HepG2 (cell line): ENCODE data around the gene CFAP100. TPM values are rescaled to one million over a fixed set of nuclear protein-coding genes. Genes with fewer than 3 reads are reported as not detected.

Experiments
- ATAC-seq: fragments of 200-7000 bp; cut with Tn5 transposase; 3 replicates; pipeline ENCODE4 v1.9.1; 2020; ENCODE audit warnings: mild to moderate bottlenecking, moderate library complexity
- BruUV-seq: library from RNA; stranded (reverse); fragments of 400-500 nt; replicated peaks from 2 replicates; lab custom pipeline; 2021; lab: Mats Ljungman, UMichigan
- CTCF ChIA-PET: fragments of 300-600 bp; formaldehyde crosslinking; extraction: SDS; loops from one replicate; lab custom pipeline; 2021; ENCODE audit warnings: low total read pairs, inconsistent platforms, low intra/inter-chr PET ratio; lab: Yijun Ruan, JAX
- POLR2A ChIA-PET: fragments of 350-600 bp; sonication (Branson Sonifier 250); formaldehyde crosslinking; loops from one replicate; lab custom pipeline; 2020; ENCODE audit warnings: antibody characterized with exemption, inconsistent platforms; lab: Yijun Ruan, JAX
- DNase-seq: peaks from one replicate; pipeline ENCODE4 v3.0.0-alpha.2; 2015; ENCODE audit warnings: low spot score
- FAIRE-seq: peaks from 3 replicates; lab custom pipeline; 2011; peaks lifted over from hg19 to GRCh38; lab: Jason Lieb, UNC
- H2AFZ ChIP-seq: one replicate; pipeline ENCODE4 v1.6.1; 2011; ENCODE audit warnings: low read length, inconsistent platforms
- H3K27ac ChIP-seq: fragments of 300-600 bp; 3 replicates; pipeline ENCODE4 v1.8.0; 2011; ENCODE audit warnings: mixed run types, mild to moderate bottlenecking, mixed read lengths, low read length, inconsistent platforms; ENCODE audit not compliant: insufficient read depth; ENCODE audit errors: extremely low read length
- H3K27me3 ChIP-seq, 2 experiments: fragments of 200-600 bp in 1 of 2; 2 replicates in 1 of 2; 3 replicates in 1 of 2; pipeline versions ENCODE4 v1.6.0 to v1.8.0; 2011; ENCODE audit warnings: low read length in 2 of 2, mild to moderate bottlenecking in 2 of 2, moderate library complexity in 2 of 2, inconsistent platforms in 1 of 2; ENCODE audit not compliant: insufficient read depth in 2 of 2, control insufficient read depth in 1 of 2
- H3K36me3 ChIP-seq, 2 experiments: fragments of 200-600 bp in 1 of 2; replicated peaks in 1 of 2; 2 replicates in 1 of 2; 3 replicates in 1 of 2; pipeline versions ENCODE4 v1.5.1 to v1.8.0; 2011; ENCODE audit warnings: low read length in 2 of 2, inconsistent platforms in 1 of 2; ENCODE audit not compliant: insufficient read depth in 2 of 2, control insufficient read depth in 1 of 2
- H3K4me1 ChIP-seq: 2 replicates; pipeline ENCODE4 v1.5.1; 2012; ENCODE audit warnings: low read length, inconsistent platforms; ENCODE audit not compliant: insufficient read depth
- H3K4me2 ChIP-seq: 2 replicates; pipeline ENCODE4 v1.6.0; 2011; ENCODE audit warnings: low read depth, low read length, inconsistent platforms
- H3K4me3 ChIP-seq, 3 experiments: fragments of 200-600 bp in 1 of 3; sonication (generic), shearing (Covaris generic) in 1 of 3; replicated peaks in 1 of 3; 2 replicates each; pipeline ENCODE4 v1.5.1; 2011 to 2016; ENCODE audit warnings: low read length in 3 of 3, inconsistent platforms in 2 of 3, low read depth in 2 of 3, mild to moderate bottlenecking in 2 of 3, control low read depth in 1 of 3, mixed read lengths in 1 of 3; ENCODE audit not compliant: insufficient read depth in 1 of 3
- H3K79me2 ChIP-seq: one replicate; pipeline ENCODE4 v1.6.1; 2011; ENCODE audit warnings: low read length, inconsistent platforms; ENCODE audit not compliant: insufficient read depth
- H3K9ac ChIP-seq: 2 replicates; pipeline ENCODE4 v1.6.0; 2011; ENCODE audit warnings: mild to moderate bottlenecking, low read depth, low read length, inconsistent platforms; ENCODE audit not compliant: insufficient read depth
- H3K9me3 ChIP-seq: 2 replicates; pipeline ENCODE4 v1.5.1; 2012; ENCODE audit warnings: mild to moderate bottlenecking, low read length
- H4K20me1 ChIP-seq: 2 replicates; pipeline ENCODE4 v1.6.0; 2011; ENCODE audit warnings: inconsistent platforms, mild to moderate bottlenecking, low read length, moderate library complexity; ENCODE audit not compliant: insufficient read depth
- CREBL2 ChIP-seq: sonication (generic); formaldehyde crosslinking; IDR thresholded peaks from 2 replicates; pipeline ENCODE4 v1.8.1; 2023; ENCODE audit warnings: missing genetic modification reagents, mild to moderate bottlenecking, borderline replicate concordance
- EHMT2 ChIP-seq: fragments of 200-600 bp; sonication (generic); IDR thresholded peaks from 2 replicates; pipeline ENCODE4 v1.7.0; 2017; ENCODE audit warnings: antibody characterized with exemption, low read depth, low read length, borderline replicate concordance
- GMEB2 ChIP-seq: IDR thresholded peaks from 2 replicates; pipeline ENCODE4 v1.6.1; 2016; ENCODE audit warnings: missing biosample characterization, missing genetic modification reagents, low read depth
- HIVEP1 ChIP-seq: sonication (generic); formaldehyde crosslinking; IDR thresholded peaks from 2 replicates; pipeline ENCODE4 v1.4.0; 2020; ENCODE audit warnings: mild to moderate bottlenecking, missing genetic modification reagents
- KDM5B ChIP-seq: sonication (generic); formaldehyde crosslinking; IDR thresholded peaks from 2 replicates; pipeline ENCODE4 v1.4.0; 2020; ENCODE audit warnings: missing genetic modification reagents, mild to moderate bottlenecking, borderline replicate concordance
- KMT2A ChIP-seq: sonication (generic); formaldehyde crosslinking; IDR thresholded peaks from 2 replicates; pipeline ENCODE4 v1.4.0; 2020; ENCODE audit warnings: missing genetic modification reagents
- MED8 ChIP-seq: sonication (generic); formaldehyde crosslinking; IDR thresholded peaks from 2 replicates; pipeline ENCODE4 v1.8.1; 2023; ENCODE audit warnings: mild to moderate bottlenecking, missing genetic modification reagents; ENCODE audit not compliant: insufficient replicate concordance
- MIER3 ChIP-seq: IDR thresholded peaks from 2 replicates; pipeline ENCODE4 v1.6.1; 2016; ENCODE audit warnings: missing compliant biosample characterization, borderline replicate concordance
- MXD4 ChIP-seq: IDR thresholded peaks from 2 replicates; pipeline ENCODE4 v1.6.1; 2016; ENCODE audit warnings: mild to moderate bottlenecking, missing biosample characterization, missing genetic modification reagents
- STAT6 ChIP-seq: sonication (generic); formaldehyde crosslinking; IDR thresholded peaks from 2 replicates; pipeline ENCODE4 v1.4.0; 2020; ENCODE audit warnings: missing genetic modification reagents, mild to moderate bottlenecking, borderline replicate concordance
- ZFY ChIP-seq: sonication (generic); formaldehyde crosslinking; IDR thresholded peaks from 2 replicates; pipeline ENCODE4 v1.4.0; 2020; ENCODE audit warnings: missing genetic modification reagents
- ZNF343 ChIP-seq: sonication (generic); formaldehyde crosslinking; IDR thresholded peaks from 2 replicates; pipeline ENCODE4 v1.4.0; 2020; ENCODE audit warnings: mild to moderate bottlenecking, missing genetic modification reagents
- ZNF354B ChIP-seq: sonication (generic); formaldehyde crosslinking; IDR thresholded peaks from 2 replicates; pipeline ENCODE4 v1.8.0; 2022; ENCODE audit warnings: mild to moderate bottlenecking, missing genetic modification reagents
- ZNF629 ChIP-seq: sonication (generic); formaldehyde crosslinking; conservative IDR thresholded peaks from 2 replicates; pipeline ENCODE4 v1.5.0; 2020; ENCODE audit warnings: missing genetic modification reagents
- WGBS: methylation state at CpG from one replicate; pipeline ENCODE4 v1.1.6; 2017; ENCODE audit warnings: low lambda C conversion rate; 5-methylcytosine and 5-hydroxymethylcytosine counted together
- in situ Hi-C: cut with HindIII; loops from 2 replicates; pipeline ENCODE4 v1.10.0; 2017; ENCODE audit warnings: low pct_unique_long_range_greater_than_20kb; ENCODE audit not compliant: extremely low pct_ligation_motif_present
- intact Hi-C: fragments of 100-400 bp; cut with micrococcal nuclease; formaldehyde crosslinking; loops from one replicate; pipeline ENCODE4 v1.10.0; 2022; ENCODE audit not compliant: unreplicated experiment
- polyA plus RNA-seq, 8 experiments: library from polyadenylated mRNA; depleted of rRNA in 3 of 8; stranded (reverse) in 7 of 8; unstranded in 1 of 8; fragments of >200 nt; fragmentation: Illumina TruSeq in 4 of 8; extraction: Trizol in 4 of 8; gene quantifications; 2 replicates each; pipeline versions ENCODE4 v1.2.1 to v1.2.3, GENCODE V29; 2011 to 2016; ENCODE audit warnings: low read depth in 4 of 8, missing spikeins in 1 of 8, mixed read lengths in 1 of 8; ENCODE audit not compliant: insufficient read depth in 1 of 8
- total RNA-seq, 5 experiments: library from RNA; depleted of rRNA; stranded (reverse); fragments of >200 nt; fragmentation: Illumina TruSeq; extraction: Trizol; gene quantifications; 2 replicates each; pipeline ENCODE4 v1.2.3, GENCODE V29; 2016; ENCODE audit warnings: low read depth in 1 of 5

CFAP100 gene
- total and polyA plus RNA-seq, 2 of the 13 experiments (the other 11 are each of a cell fraction or from before 2014, with no cell fraction given): 0.32 TPM; not detected in 1

GRCh38 chr3:126439968-126440708 is 45.4 kb downstream of the CFAP100 start:
- in situ Hi-C loops (no loop called here), intact Hi-C loops (no loop called here)
- BruUV-seq: no TSS peak
- no peak for ATAC-seq
- H3K27ac ChIP-seq: no peak overlapping the region
- no peak overlapping the region for H3K4me2 ChIP-seq
- CTCF ChIA-PET: no interaction called here
- no peaks in the 10 kb centered on the region for H3K79me2 ChIP-seq
- no peaks in the 10 kb centered on the region for H3K27me3 ChIP-seq
- no peak for DNase-seq
- no peak for TF ChIP-seq STAT6 (CRISPR knock-in tag)
- no peak for TF ChIP-seq ZNF343 (CRISPR knock-in tag)
- TF ChIP-seq ZNF629 (CRISPR knock-in tag): peak; percentile 91
- peaks cover 12 to 48% of the 10 kb centered on the region in 2 experiments; a peak in 4 of 5 replicates for H3K36me3 ChIP-seq
- H3K4me1 ChIP-seq: no peaks in the 10 kb centered on the region
- 94% methylated on average over 12 of the region's 12 CpGs for WGBS
- no peak for FAIRE-seq
- no peaks in the 10 kb centered on the region for H4K20me1 ChIP-seq
- H2AFZ ChIP-seq: no peak overlapping the region
- H3K9me3 ChIP-seq: no peaks in the 10 kb centered on the region
- no peak overlapping the region for H3K4me3 ChIP-seq
- H3K9ac ChIP-seq: no peak overlapping the region
- POLR2A ChIA-PET: no interaction called here

- ChIA-PET CTCF (no interaction called here), POLR2A (no interaction called here)
- in situ Hi-C loops: no loop called here
- peaks cover 3% of the 10 kb centered on the region for H3K4me1 ChIP-seq
- H3K36me3 ChIP-seq: peaks cover 11 to 48% of the 10 kb centered on the region in 2 experiments; a peak in 4 of 5 replicates
- WGBS: 96% methylated on average over 9 of the region's 9 CpGs
- H3K4me2 ChIP-seq: no peak overlapping the region
- no peaks in the 10 kb centered on the region for H4K20me1 ChIP-seq
- DNase-seq (no peak), ATAC-seq (no peak), FAIRE-seq (no peak)
- no peaks in the 10 kb centered on the region for H3K9me3 ChIP-seq
- H3K9ac ChIP-seq: no peak overlapping the region
- H3K79me2 ChIP-seq: no peaks in the 10 kb centered on the region
- no peak overlapping the region for H2AFZ ChIP-seq
- BruUV-seq: no TSS peak
- no peaks in the 10 kb centered on the region for H3K27me3 ChIP-seq
- no peak overlapping the region for H3K27ac ChIP-seq
- intact Hi-C loops: no loop called here
- H3K4me3 ChIP-seq: no peak overlapping the region
- TF ChIP-seq CREBL2 (no peak), MXD4 (no peak), ZNF354B (no peak), MIER3 (CRISPR knock-in tag) (no peak), GMEB2 (CRISPR knock-in tag) (no peak), ZFY (CRISPR knock-in tag) (no peak), HIVEP1 (CRISPR knock-in tag) (no peak), KDM5B (CRISPR knock-in tag) (no peak), EHMT2 (no peak), KMT2A (no peak), MED8 (CRISPR knock-in tag) (no peak)
Observed at GRCh38 chr3:126440709-126440995, 45.9 kb downstream of the CFAP100 start.
